H1 (cell line): ENCODE results near the gene CACNB4. TPM values are rescaled to one million over a fixed set of nuclear protein-coding genes. Genes with fewer than 3 reads are reported as not detected.

Experiments used
- CTCF ChIA-PET: fragments of 300-600 bp; sonication (Branson Sonifier 250); formaldehyde crosslinking; loops from one replicate; lab custom pipeline; 2021; ENCODE audit not compliant: partially characterized antibody; lab: Charles Lee
- POLR2A ChIA-PET: fragments of 300-600 bp; sonication (Branson Sonifier 250); formaldehyde crosslinking; loops from one replicate; lab custom pipeline; 2021; ENCODE audit warnings: inconsistent platforms; ENCODE audit not compliant: partially characterized antibody; lab: Charles Lee
- DNase-seq, 2 experiments: peaks; one replicate each; pipeline versions ENCODE4 v3.0.0 to v3.0.0-alpha.2; 2010 to 2022; ENCODE audit warnings: low spot score in 2 of 2, low read depth in 1 of 2, mixed read lengths in 1 of 2
- FAIRE-seq: peaks from 2 replicates; lab custom pipeline; 2011; peaks lifted over from hg19 to GRCh38; lab: Jason Lieb, UNC
- H2AFZ ChIP-seq: 2 replicates; pipeline ENCODE4 v1.8.1; 2012; ENCODE audit warnings: low read length, inconsistent platforms
- H2AK5ac ChIP-seq: 2 replicates; pipeline ENCODE4 v1.6.1; 2013; ENCODE audit warnings: low read depth, low read length
- H2BK120ac ChIP-seq: replicated peaks from 2 replicates; pipeline ENCODE3; 2013; ENCODE audit warnings: low read depth, low read length, inconsistent platforms
- H2BK12ac ChIP-seq: 2 replicates; pipeline ENCODE4 v1.6.1; 2013; ENCODE audit warnings: low read depth, low read length
- H2BK15ac ChIP-seq: 2 replicates; pipeline ENCODE4 v1.6.1; 2013; ENCODE audit warnings: low read length
- H2BK20ac ChIP-seq: 2 replicates; pipeline ENCODE4 v1.6.1; 2013; ENCODE audit warnings: low read length
- H2BK5ac ChIP-seq: 2 replicates; pipeline ENCODE4 v1.6.1; 2013; ENCODE audit warnings: low read depth, low read length
- H3K14ac ChIP-seq: 2 replicates; pipeline ENCODE4 v1.6.1; 2013; ENCODE audit warnings: inconsistent platforms; ENCODE audit not compliant: insufficient read length
- H3K18ac ChIP-seq: 2 replicates; pipeline ENCODE4 v1.6.1; 2013; ENCODE audit warnings: low read length; ENCODE audit errors: extremely low read depth
- H3K23ac ChIP-seq: 2 replicates; pipeline ENCODE4 v1.6.1; 2013; ENCODE audit warnings: inconsistent platforms; ENCODE audit not compliant: insufficient read length
- H3K23me2 ChIP-seq: 2 replicates; pipeline ENCODE4 v1.6.1; 2013; ENCODE audit warnings: low read depth, low read length
- H3K27ac ChIP-seq: 2 replicates; pipeline ENCODE4 v1.6.1; 2011; ENCODE audit warnings: low read depth, low read length, inconsistent platforms
- H3K27me3 ChIP-seq, 4 experiments: replicated peaks in 1 of 4; 1 replicate in 1 of 4; 2 replicates in 3 of 4; pipeline versions ENCODE4 v1.6.1 to v1.8.1; 2011 to 2013; ENCODE audit warnings: low read length in 3 of 4, mild to moderate bottlenecking in 3 of 4, inconsistent platforms in 2 of 4, mixed read lengths in 2 of 4, moderate library complexity in 1 of 4; ENCODE audit not compliant: control insufficient read depth in 3 of 4, insufficient read depth in 3 of 4; ENCODE audit errors: extremely low read depth in 1 of 4
- H3K36me3 ChIP-seq, 4 experiments: 2 replicates each; pipeline versions ENCODE4 v1.6.1 to v1.8.1; 2011 to 2013; ENCODE audit warnings: mild to moderate bottlenecking in 4 of 4, low read length in 3 of 4, moderate library complexity in 2 of 4, control low read depth in 1 of 4, inconsistent platforms in 1 of 4; ENCODE audit not compliant: insufficient read depth in 4 of 4, control insufficient read depth in 2 of 4
- H3K4ac ChIP-seq: replicated peaks from 2 replicates; pipeline ENCODE3; 2013; ENCODE audit warnings: low read length, low read depth, mixed read lengths, inconsistent platforms; ENCODE audit not compliant: insufficient read length
- H3K4me1 ChIP-seq, 4 experiments: replicated peaks in 1 of 4; 1 replicate in 1 of 4; 2 replicates in 3 of 4; pipeline versions ENCODE4 v1.6.1 to v1.8.1; 2011 to 2013; ENCODE audit warnings: low read length in 3 of 4, inconsistent platforms in 2 of 4, mixed read lengths in 1 of 4; ENCODE audit not compliant: insufficient read depth in 4 of 4, control insufficient read depth in 3 of 4
- H3K4me2 ChIP-seq, 2 experiments: 2 replicates each; pipeline versions ENCODE4 v1.6.1 to v1.8.1; 2011 to 2013; ENCODE audit warnings: low read depth in 2 of 2, low read length in 2 of 2, control low read depth in 1 of 2, inconsistent platforms in 1 of 2, mild to moderate bottlenecking in 1 of 2; ENCODE audit not compliant: insufficient read depth in 1 of 2
- H3K4me3 ChIP-seq, 4 experiments: fragments of 200-600, 300-600 bp in 1 of 4; sonication (generic), shearing (Covaris generic), sonication (Bioruptor Twin) in 1 of 4; 2 replicates each; pipeline versions ENCODE4 v1.5.1 to v1.8.1; 2011 to 2016; ENCODE audit warnings: low read length in 4 of 4, low read depth in 3 of 4, control low read depth in 2 of 4, inconsistent platforms in 2 of 4, mild to moderate bottlenecking in 2 of 4, mixed read lengths in 1 of 4, moderate library complexity in 1 of 4; ENCODE audit not compliant: insufficient read depth in 2 of 4; ENCODE audit errors: extremely low read depth in 1 of 4
- H3K56ac ChIP-seq: replicated peaks from 2 replicates; pipeline ENCODE3; 2013; ENCODE audit warnings: low read depth, mild to moderate bottlenecking, mixed read lengths, low read length, inconsistent platforms; ENCODE audit not compliant: insufficient read length
- H3K79me1 ChIP-seq: 2 replicates; pipeline ENCODE4 v1.6.1; 2013; ENCODE audit warnings: low read depth, low read length, control low read depth
- H3K79me2 ChIP-seq, 2 experiments: 2 replicates each; pipeline versions ENCODE4 v1.6.1 to v1.8.1; 2012 to 2013; ENCODE audit warnings: low read length in 2 of 2, mild to moderate bottlenecking in 2 of 2, inconsistent platforms in 1 of 2; ENCODE audit not compliant: insufficient read depth in 2 of 2, control insufficient read depth in 1 of 2
- H3K9ac ChIP-seq, 4 experiments: replicated peaks in 1 of 4; 1 replicate in 1 of 4; 2 replicates in 3 of 4; pipeline versions ENCODE4 v1.6.1 to v1.8.1; 2011 to 2013; ENCODE audit warnings: low read depth in 3 of 4, low read length in 3 of 4, control low read depth in 2 of 4, mild to moderate bottlenecking in 2 of 4, moderate library complexity in 2 of 4, inconsistent platforms in 1 of 4; ENCODE audit errors: extremely low read depth in 1 of 4
- H3K9me3 ChIP-seq, 2 experiments: 2 replicates each; pipeline versions ENCODE4 v1.6.1 to v1.8.1; 2012 to 2013; ENCODE audit warnings: mild to moderate bottlenecking in 2 of 2, moderate library complexity in 2 of 2, control low read depth in 1 of 2, inconsistent platforms in 1 of 2, low read depth in 1 of 2, low read length in 1 of 2, mixed read lengths in 1 of 2; ENCODE audit not compliant: insufficient read depth in 2 of 2
- H4K20me1 ChIP-seq, 2 experiments: replicated peaks in 1 of 2; 2 replicates each; pipeline versions ENCODE3 to v1.8.1; 2011 to 2013; ENCODE audit warnings: inconsistent platforms in 2 of 2, low read length in 2 of 2, mild to moderate bottlenecking in 1 of 2; ENCODE audit not compliant: insufficient read depth in 2 of 2, control insufficient read depth in 1 of 2
- H4K5ac ChIP-seq: 2 replicates; pipeline ENCODE4 v1.6.1; 2013; ENCODE audit warnings: low read length, low read depth, mixed read lengths, inconsistent platforms; ENCODE audit not compliant: insufficient read length
- H4K8ac ChIP-seq: 2 replicates; pipeline ENCODE4 v1.8.0; 2013; ENCODE audit warnings: mild to moderate bottlenecking, moderate library complexity, low read length, inconsistent platforms; ENCODE audit not compliant: insufficient read depth; ENCODE audit errors: extremely low read depth
- H4K91ac ChIP-seq: replicated peaks from 2 replicates; pipeline ENCODE3; 2013; ENCODE audit warnings: low read length, mixed read lengths, inconsistent platforms; ENCODE audit not compliant: insufficient read length
- CBX5 ChIP-seq: fragments of 300-800, 300-1000 bp; sonication (generic); IDR thresholded peaks from 2 replicates; pipeline ENCODE4 v1.7.1; 2016; ENCODE audit warnings: antibody characterized with exemption, low read length, low read depth
- CBX8 ChIP-seq: fragments of 300-800, 300-1000 bp; sonication (generic); IDR thresholded peaks from 2 replicates; pipeline ENCODE4 v1.7.1; 2016; ENCODE audit warnings: low read depth, low read length, borderline replicate concordance
- GTF2F1 ChIP-seq: IDR thresholded peaks from 2 replicates; pipeline ENCODE4 v1.6.1; 2012; ENCODE audit warnings: low read depth, low read length, improper control_type of control experiment, borderline replicate concordance
- KDM4A ChIP-seq: IDR thresholded peaks from one replicate; pipeline ENCODE4 v1.7.1; 2012; ENCODE audit warnings: low read depth, mild to moderate bottlenecking, moderate library complexity, low read length, inconsistent platforms; ENCODE audit not compliant: severe bottlenecking
- NRF1 ChIP-seq: IDR thresholded peaks from 2 replicates; pipeline ENCODE4 v1.6.1; 2011; ENCODE audit warnings: mild to moderate bottlenecking, low read depth, low read length, improper control_type of control experiment
- POLR2A ChIP-seq, 2 experiments: IDR thresholded peaks; 1 replicate in 1 of 2; 2 replicates in 1 of 2; pipeline ENCODE4 v1.6.1; 2011; ENCODE audit warnings: low read depth in 2 of 2, low read length in 2 of 2, mild to moderate bottlenecking in 2 of 2; ENCODE audit errors: control extremely low read depth in 1 of 2
- WGBS, 2 experiments: shearing (Covaris generic) in 1 of 2; methylation state at CpG; one replicate each; pipeline versions ENCODE4 v1.1.6 to v1.1.7; 2013 to 2015; ENCODE audit warnings: low lambda C conversion rate in 2 of 2, mixed read lengths in 2 of 2, inconsistent platforms in 1 of 2, low coverage in 1 of 2, missing lambda C conversion rate in 1 of 2; ENCODE audit not compliant: insufficient replicate concordance in 2 of 2, insufficient coverage in 1 of 2, insufficient read length in 1 of 2; ENCODE audit errors: extremely low coverage in 1 of 2, missing lambda C conversion rate in 1 of 2; 5-methylcytosine and 5-hydroxymethylcytosine counted together
- polyA plus RNA-seq, 7 experiments: library from polyadenylated mRNA; depleted of rRNA in 3 of 7; stranded (reverse) in 5 of 7; unstranded in 2 of 7; fragments of >200 nt in 5 of 7; fragments of 200-250 nt in 2 of 7; gene quantifications; 1 replicate in 5 of 7; 2 replicates in 1 of 7; 4 replicates in 1 of 7; pipeline versions ENCODE4 v1.2.1 to v1.2.3, GENCODE V29; 2011 to 2013; ENCODE audit warnings: missing spikeins in 2 of 7, mixed read lengths in 2 of 7
- total RNA-seq: library from RNA; stranded (reverse); fragmentation: NEBNext Ultra II Directional; extraction: Animal tissue kit (Norgen Biotek cat#: 25700); gene quantifications from 2 replicates; pipeline ENCODE4 v1.2.1, GENCODE V29; 2021

Gene CACNB4
- total and polyA plus RNA-seq, 2 of the 8 experiments (the other 6 are each of a cell fraction or from before 2014, with no cell fraction given), result 2.0 to 4.0 TPM

GRCh38 chr2:152078662-152079061 lies 20.2 kb downstream of the CACNB4 start:
- Histone ChIP-seq H2BK12ac (no peak overlapping the region), H3K9ac (no peak overlapping the region), H4K5ac (no peak overlapping the region), H4K91ac (no peak overlapping the region), H3K18ac (no peak overlapping the region), H2BK5ac (no peak overlapping the region), H3K27me3 (no peaks in the 10 kb centered on the region), H3K9me3 (no peaks in the 10 kb centered on the region), H3K4me3 (no peak overlapping the region), H2BK15ac (no peak overlapping the region), H2AK5ac (no peak overlapping the region), H3K36me3 (no peaks in the 10 kb centered on the region), H3K14ac (no peak overlapping the region), H2AFZ (no peak overlapping the region), H3K23me2 (peaks cover 10% of the 10 kb centered on the region; the same call in 1 of the 2 replicates), H2BK20ac (no peak overlapping the region), H3K79me1 (peaks cover 2% of the 10 kb centered on the region; the same call in 1 of the 2 replicates), H3K4me2 (no peak overlapping the region), H3K4me1 (peaks cover 0 to 4% (median 0%) of the 10 kb centered on the region in 4 experiments; a peak in 2 of 7 replicates), H3K79me2 (no peaks in the 10 kb centered on the region), H3K27ac (no peak overlapping the region), H3K4ac (no peak overlapping the region), H4K8ac (no peak overlapping the region), H4K20me1 (peaks cover 0 to 4% of the 10 kb centered on the region in 2 experiments), H2BK120ac (no peak overlapping the region), H3K23ac (no peak overlapping the region), H3K56ac (no peak overlapping the region)
- no peak for FAIRE-seq
- no peak for DNase-seq
- CTCF ChIA-PET, result interaction anchor here (0.9 kb wide), 1 partner anchor 90 kb away, joined by 3 read pairs; no protein-coding TSS in a partner anchor
- POLR2A ChIA-PET, result no interaction called here
- 98% methylated on average over 2 of the region's 2 CpGs; no CpG with 5 or more reads in 1 of the 2 experiments for WGBS, 2 experiments
- no peak for TF ChIP-seq GTF2F1
- no peak for TF ChIP-seq NRF1
- no peak for TF ChIP-seq CBX8
- no peak for TF ChIP-seq KDM4A
- TF ChIP-seq CBX5, result no peak
- TF ChIP-seq POLR2A (IDR thresholded peaks at IDR 0.05; ENCODE audit: control extremely low read depth in 1 of 2, low read depth in 2 of 2, low read length in 2 of 2), result no peak
